Transverse colon (tissue), 4 donors: ENCODE results near the gene SUFU. TPM values are rescaled to one million over a fixed set of nuclear protein-coding genes. Genes with fewer than 3 reads are reported as not detected.

ENCODE experiments used
- DNase-seq: peaks from one replicate; pipeline ENCODE4 v3.0.0-alpha.2; 2019
- H3K27ac ChIP-seq, 4 donors: fragments of 200-600 bp; sonication (generic); 2 replicates each; pipeline ENCODE4 v1.5.1; 2016 to 2018; ENCODE audit warnings: inconsistent platforms in 4 of 4
- H3K27me3 ChIP-seq: fragments of 200-600 bp; sonication (generic); 2 replicates; pipeline ENCODE4 v1.5.1; 2017; ENCODE audit warnings: inconsistent platforms
- H3K36me3 ChIP-seq, 4 donors: fragments of 200-600 bp; sonication (generic); 2 replicates each; pipeline ENCODE4 v1.5.1; 2017 to 2019; ENCODE audit warnings: inconsistent platforms in 4 of 4
- H3K4me1 ChIP-seq, 4 donors: fragments of 200-600 bp; sonication (generic); 2 replicates each; pipeline ENCODE4 v1.5.1; 2017 to 2020; ENCODE audit warnings: inconsistent platforms in 4 of 4
- H3K4me3 ChIP-seq, 4 donors: fragments of 200-600 bp; sonication (generic); 1 replicate in 1 of 4; 2 replicates in 3 of 4; pipeline versions ENCODE4 v1.5.1 to v1.6.1; 2017 to 2019; ENCODE audit warnings: inconsistent platforms in 4 of 4
- H3K9me3 ChIP-seq, 2 donors: fragments of 200-600 bp; sonication (generic); 2 replicates each; pipeline ENCODE4 v1.5.1; 2017 to 2019; ENCODE audit warnings: inconsistent platforms in 2 of 2
- EP300 ChIP-seq: sonication (generic); formaldehyde crosslinking; IDR thresholded peaks from one replicate; pipeline ENCODE4 v1.6.1; 2017; ENCODE audit warnings: antibody characterized with exemption, low read depth
- POLR2A ChIP-seq: fragments of 450-650 bp; IDR thresholded peaks from one replicate; pipeline ENCODE4 v1.6.1; 2016; ENCODE audit warnings: antibody characterized with exemption, mild to moderate bottlenecking, moderate library complexity
- POLR2AphosphoS5 ChIP-seq, 3 donors: sonication (generic); formaldehyde crosslinking; IDR thresholded peaks; one replicate each; pipeline ENCODE4 v1.6.1; 2016; ENCODE audit warnings: antibody characterized with exemption in 3 of 3
- WGBS, 2 donors: methylation state at CpG; one replicate each; pipeline ENCODE4 v1.1.5; 2018; ENCODE audit warnings: low coverage in 1 of 2; 5-methylcytosine and 5-hydroxymethylcytosine counted together
- in situ Hi-C, 4 donors: fragments of 200-750 bp; cut with MboI; loops; one replicate each; pipeline versions ENCODE4 v1.15.0 to v1.15.1; 2017; ENCODE audit warnings: low sequenced_read_pairs in 3 of 4, low pct_ligation_motif_present in 1 of 4, low pct_unique_long_range_greater_than_20kb in 1 of 4
- intact Hi-C: fragments of 100-400 bp; cut with DNase I; formaldehyde crosslinking; loops from one replicate; pipeline ENCODE4 v1.15.1; 2023; ENCODE audit warnings: low total_unique reads
- total RNA-seq, 4 donors: library from RNA; depleted of rRNA; stranded (reverse); fragments of >200 nt; gene quantifications; one replicate each; pipeline ENCODE4 v1.1.0, GENCODE V29; 2016
- TF ChIP-seq, protein P1 (sequence below), 5 experiments: fragments of 200-600 bp in 3 of 5; fragments of 450-650 bp in 2 of 5; sonication (generic) in 3 of 5; IDR thresholded peaks; 1 replicate in 2 of 5; 2 replicates in 3 of 5; pipeline ENCODE4 v1.5.1; 2016 to 2017; ENCODE audit warnings: antibody characterized with exemption in 5 of 5, inconsistent platforms in 3 of 5, mild to moderate bottlenecking in 2 of 5, moderate library complexity in 1 of 5

Gene SUFU
- total RNA-seq, 4 donors from 2014 or later = 5.4 to 13.8 (median 6.6) TPM

DNA sequence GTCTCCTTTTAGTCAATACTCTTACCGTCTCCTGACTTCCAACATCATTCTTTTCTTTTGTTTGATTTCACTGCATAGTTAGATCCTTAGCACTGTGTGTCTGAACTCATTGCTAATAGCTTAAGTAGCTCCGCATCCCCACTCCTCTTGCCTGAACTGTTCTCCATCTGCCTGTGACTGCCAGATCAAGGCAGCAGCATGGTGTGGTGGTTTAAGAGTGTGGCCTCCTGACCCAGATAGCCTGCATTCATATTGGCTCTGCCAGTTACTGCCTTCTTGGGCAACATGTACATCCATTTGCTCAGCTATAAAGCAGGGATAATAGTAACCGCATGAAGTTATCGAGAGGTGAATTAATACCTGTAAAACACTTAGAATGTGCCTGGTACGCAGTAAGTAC lies 50.8 kb downstream of the SUFU start:
- no peak overlapping the region for H3K27ac ChIP-seq
- H3K4me1 ChIP-seq = no peaks in the 10 kb centered on the region
- TF ChIP-seq POLR2AphosphoS5 (IDR thresholded peaks at IDR 0.05) (no peak), EP300 (no peak), POLR2A (no peak)
- TF ChIP-seq, protein P1, sequence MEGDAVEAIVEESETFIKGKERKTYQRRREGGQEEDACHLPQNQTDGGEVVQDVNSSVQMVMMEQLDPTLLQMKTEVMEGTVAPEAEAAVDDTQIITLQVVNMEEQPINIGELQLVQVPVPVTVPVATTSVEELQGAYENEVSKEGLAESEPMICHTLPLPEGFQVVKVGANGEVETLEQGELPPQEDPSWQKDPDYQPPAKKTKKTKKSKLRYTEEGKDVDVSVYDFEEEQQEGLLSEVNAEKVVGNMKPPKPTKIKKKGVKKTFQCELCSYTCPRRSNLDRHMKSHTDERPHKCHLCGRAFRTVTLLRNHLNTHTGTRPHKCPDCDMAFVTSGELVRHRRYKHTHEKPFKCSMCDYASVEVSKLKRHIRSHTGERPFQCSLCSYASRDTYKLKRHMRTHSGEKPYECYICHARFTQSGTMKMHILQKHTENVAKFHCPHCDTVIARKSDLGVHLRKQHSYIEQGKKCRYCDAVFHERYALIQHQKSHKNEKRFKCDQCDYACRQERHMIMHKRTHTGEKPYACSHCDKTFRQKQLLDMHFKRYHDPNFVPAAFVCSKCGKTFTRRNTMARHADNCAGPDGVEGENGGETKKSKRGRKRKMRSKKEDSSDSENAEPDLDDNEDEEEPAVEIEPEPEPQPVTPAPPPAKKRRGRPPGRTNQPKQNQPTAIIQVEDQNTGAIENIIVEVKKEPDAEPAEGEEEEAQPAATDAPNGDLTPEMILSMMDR (IDR thresholded peaks at IDR 0.05) = no peak
- no peak for DNase-seq
- intact Hi-C loops = no loop called here
- H3K4me3 ChIP-seq = no peak overlapping the region
- in situ Hi-C loops = no loop called here
- H3K9me3 ChIP-seq = no peaks in the 10 kb centered on the region
- WGBS, 2 donors = 95% methylated on average over 5 of the region's 5 CpGs
- no peaks in the 10 kb centered on the region for H3K27me3 ChIP-seq
- H3K36me3 ChIP-seq = no peaks in the 10 kb centered on the region

- H3K27ac ChIP-seq = no peak overlapping the region
- H3K9me3 ChIP-seq = no peaks in the 10 kb centered on the region
- H3K27me3 ChIP-seq = no peaks in the 10 kb centered on the region
- no peak overlapping the region for H3K4me3 ChIP-seq
- no peak for TF ChIP-seq POLR2AphosphoS5 (IDR thresholded peaks at IDR 0.05)
- no peak for TF ChIP-seq POLR2A
- TF ChIP-seq EP300 = no peak
- TF ChIP-seq, protein P1 (IDR thresholded peaks at IDR 0.05) = no peak
- H3K4me1 ChIP-seq = no peaks in the 10 kb centered on the region
- DNase-seq = no peak
- in situ Hi-C loops (no loop called here), intact Hi-C loops (no loop called here)
- 69 to 73% methylated on average over 4 to 11 of the region's 11 CpGs for WGBS, 2 donors
- no peaks in the 10 kb centered on the region for H3K36me3 ChIP-seq
Measured at GRCh38 chr10:102555781-102556328, 52.1 kb downstream of the SUFU start.

GRCh38 chr10:102557569-102557968 lies 53.8 kb downstream of the SUFU start:
- H3K27me3 ChIP-seq = no peaks in the 10 kb centered on the region

DNA sequence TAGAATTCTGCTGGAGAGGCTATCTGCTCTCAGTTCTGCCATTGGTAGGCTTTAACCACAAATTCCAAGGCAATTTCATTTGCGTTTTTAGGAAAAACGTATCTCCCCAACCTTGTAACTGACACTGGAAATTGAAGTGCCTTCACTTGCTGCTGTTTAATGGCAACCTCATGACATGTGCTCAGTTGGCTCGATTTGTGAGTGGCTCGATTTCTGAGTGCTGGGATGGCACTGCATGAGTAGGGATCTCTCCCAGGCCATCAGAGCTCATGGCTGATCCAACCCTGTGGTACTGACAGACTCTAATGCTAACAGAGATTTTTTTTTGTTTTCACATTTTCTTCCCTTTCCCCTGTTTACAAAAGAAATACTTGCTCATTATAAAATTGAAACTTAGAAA lies 56.0 kb downstream of the SUFU start:
- H3K4me3 ChIP-seq = no peak overlapping the region
- intact Hi-C loops (no loop called here), in situ Hi-C loops (no loop called here)
- H3K4me1 ChIP-seq = no peaks in the 10 kb centered on the region
- no peak overlapping the region for H3K27ac ChIP-seq
- WGBS, 2 donors = 78 to 86% methylated on average over 3 to 4 of the region's 4 CpGs
- TF ChIP-seq EP300 = no peak
- no peak for TF ChIP-seq POLR2A
- TF ChIP-seq POLR2AphosphoS5 (IDR thresholded peaks at IDR 0.05) = no peak
- TF ChIP-seq, protein P1 (IDR thresholded peaks at IDR 0.05) = no peak
- no peak for DNase-seq
- no peaks in the 10 kb centered on the region for H3K9me3 ChIP-seq
- no peaks in the 10 kb centered on the region for H3K36me3 ChIP-seq
- no peaks in the 10 kb centered on the region for H3K27me3 ChIP-seq

More at GRCh38 chr10:102557569-102557968, 53.8 kb downstream of the SUFU start:
- Histone ChIP-seq H3K4me1 (no peaks in the 10 kb centered on the region), H3K4me3 (no peak overlapping the region), H3K36me3 (no peaks in the 10 kb centered on the region), H3K27ac (no peak overlapping the region), H3K9me3 (no peaks in the 10 kb centered on the region)
- intact Hi-C loops = no loop called here
- in situ Hi-C loops = no loop called here
- DNase-seq = no peak
- TF ChIP-seq POLR2A (no peak), EP300 (no peak), POLR2AphosphoS5 (IDR thresholded peaks at IDR 0.05) (no peak)
- TF ChIP-seq, protein P1 (IDR thresholded peaks at IDR 0.05) = no peak
- 75 to 80% methylated on average over 2 of the region's 2 CpGs for WGBS, 2 donors
